Transverse colon (tissue), 4 donors: Measurements from ENCODE around the gene ASB16. TPM values are rescaled to one million over a fixed set of nuclear protein-coding genes. Genes with fewer than 3 reads are reported as not detected.

Source experiments
- DNase-seq: peaks from one replicate; pipeline ENCODE4 v3.0.0-alpha.2; 2019
- H3K27ac ChIP-seq, 4 donors: fragments of 200-600 bp; sonication (generic); 2 replicates each; pipeline ENCODE4 v1.5.1; 2016 to 2018; ENCODE audit warnings: inconsistent platforms in 4 of 4
- H3K27me3 ChIP-seq: fragments of 200-600 bp; sonication (generic); 2 replicates; pipeline ENCODE4 v1.5.1; 2017; ENCODE audit warnings: inconsistent platforms
- H3K36me3 ChIP-seq, 4 donors: fragments of 200-600 bp; sonication (generic); 2 replicates each; pipeline ENCODE4 v1.5.1; 2017 to 2019; ENCODE audit warnings: inconsistent platforms in 4 of 4
- H3K4me1 ChIP-seq, 4 donors: fragments of 200-600 bp; sonication (generic); 2 replicates each; pipeline ENCODE4 v1.5.1; 2017 to 2020; ENCODE audit warnings: inconsistent platforms in 4 of 4
- H3K4me3 ChIP-seq, 4 donors: fragments of 200-600 bp; sonication (generic); 1 replicate in 1 of 4; 2 replicates in 3 of 4; pipeline versions ENCODE4 v1.5.1 to v1.6.1; 2017 to 2019; ENCODE audit warnings: inconsistent platforms in 4 of 4
- H3K9me3 ChIP-seq, 2 donors: fragments of 200-600 bp; sonication (generic); 2 replicates each; pipeline ENCODE4 v1.5.1; 2017 to 2019; ENCODE audit warnings: inconsistent platforms in 2 of 2
- EP300 ChIP-seq: sonication (generic); formaldehyde crosslinking; IDR thresholded peaks from one replicate; pipeline ENCODE4 v1.6.1; 2017; ENCODE audit warnings: antibody characterized with exemption, low read depth
- POLR2A ChIP-seq: fragments of 450-650 bp; IDR thresholded peaks from one replicate; pipeline ENCODE4 v1.6.1; 2016; ENCODE audit warnings: antibody characterized with exemption, mild to moderate bottlenecking, moderate library complexity
- POLR2AphosphoS5 ChIP-seq, 3 donors: sonication (generic); formaldehyde crosslinking; IDR thresholded peaks; one replicate each; pipeline ENCODE4 v1.6.1; 2016; ENCODE audit warnings: antibody characterized with exemption in 3 of 3
- WGBS, 2 donors: methylation state at CpG; one replicate each; pipeline ENCODE4 v1.1.5; 2018; ENCODE audit warnings: low coverage in 1 of 2; 5-methylcytosine and 5-hydroxymethylcytosine counted together
- in situ Hi-C, 4 donors: fragments of 200-750 bp; cut with MboI; loops; one replicate each; pipeline versions ENCODE4 v1.15.0 to v1.15.1; 2017; ENCODE audit warnings: low sequenced_read_pairs in 3 of 4, low pct_ligation_motif_present in 1 of 4, low pct_unique_long_range_greater_than_20kb in 1 of 4
- intact Hi-C: fragments of 100-400 bp; cut with DNase I; formaldehyde crosslinking; loops from one replicate; pipeline ENCODE4 v1.15.1; 2023; ENCODE audit warnings: low total_unique reads
- total RNA-seq, 4 donors: library from RNA; depleted of rRNA; stranded (reverse); fragments of >200 nt; gene quantifications; one replicate each; pipeline ENCODE4 v1.1.0, GENCODE V29; 2016
- TF ChIP-seq, protein P1 (sequence below), 5 experiments: fragments of 200-600 bp in 3 of 5; fragments of 450-650 bp in 2 of 5; sonication (generic) in 3 of 5; IDR thresholded peaks; 1 replicate in 2 of 5; 2 replicates in 3 of 5; pipeline ENCODE4 v1.5.1; 2016 to 2017; ENCODE audit warnings: antibody characterized with exemption in 5 of 5, inconsistent platforms in 3 of 5, mild to moderate bottlenecking in 2 of 5, moderate library complexity in 1 of 5

The ASB16 gene
- total RNA-seq, 4 donors from 2014 or later, result 1.2 to 2.6 TPM; not detected in 2

DNA sequence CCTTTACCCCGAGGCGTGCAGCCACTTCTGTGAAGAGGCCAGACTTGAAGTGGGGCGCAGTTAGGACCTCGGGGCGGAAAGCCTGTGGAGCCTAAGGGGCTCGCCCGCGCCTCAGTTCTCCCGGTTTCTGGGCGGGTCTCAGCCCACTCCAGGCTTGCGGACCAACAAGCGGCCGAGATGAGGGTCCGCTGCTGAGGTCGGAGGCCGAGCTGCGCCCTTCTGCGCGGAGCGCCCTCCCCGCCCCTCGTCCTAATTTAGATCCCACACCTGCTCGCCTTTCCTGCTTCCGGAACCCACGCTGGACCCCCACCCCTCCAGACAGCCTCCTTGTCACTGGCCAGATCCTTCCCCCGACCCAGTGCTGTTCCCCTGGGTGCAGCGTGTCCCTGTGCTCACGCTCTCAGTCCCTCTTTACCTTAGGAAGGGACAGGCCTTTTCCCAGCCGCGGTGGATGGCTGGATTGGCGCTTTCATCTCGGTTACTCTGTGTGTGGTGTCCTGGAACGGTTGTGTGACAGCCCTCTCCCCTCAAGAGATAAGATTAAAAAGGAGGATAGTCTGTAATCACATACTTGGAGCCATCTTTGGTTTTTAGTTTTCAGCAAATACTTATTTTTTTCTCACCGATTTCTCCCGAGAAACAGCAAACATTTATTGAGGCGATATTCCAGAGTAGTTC is 30.1 kb downstream of the ASB16 start:
- intact Hi-C loops, result no loop called here
- peak overlapping the region; percentile 94 to 100 (median 98) for H3K27ac ChIP-seq
- H3K4me3 ChIP-seq, result peak overlapping the region; percentile 77 to 99 (median 88)
- in situ Hi-C loops, result loop anchor here in 1 of 4 donors (5.0 kb wide), 1 partner anchor 132 kb away; no protein-coding TSS in a partner anchor
- no peaks in the 10 kb centered on the region for H3K9me3 ChIP-seq
- WGBS, 2 donors, result 5 to 35% methylated on average over 4 to 28 of the region's 36 CpGs
- no peaks in the 10 kb centered on the region for H3K36me3 ChIP-seq
- TF ChIP-seq POLR2AphosphoS5 (IDR thresholded peaks at IDR 0.05) (no peak), POLR2A (peak; percentile 67)
- DNase-seq, result peak; percentile 44
- no peaks in the 10 kb centered on the region for H3K27me3 ChIP-seq
- H3K4me1 ChIP-seq, result peaks cover 10 to 42% (median 15%) of the 10 kb centered on the region in 4 donors

DNA sequence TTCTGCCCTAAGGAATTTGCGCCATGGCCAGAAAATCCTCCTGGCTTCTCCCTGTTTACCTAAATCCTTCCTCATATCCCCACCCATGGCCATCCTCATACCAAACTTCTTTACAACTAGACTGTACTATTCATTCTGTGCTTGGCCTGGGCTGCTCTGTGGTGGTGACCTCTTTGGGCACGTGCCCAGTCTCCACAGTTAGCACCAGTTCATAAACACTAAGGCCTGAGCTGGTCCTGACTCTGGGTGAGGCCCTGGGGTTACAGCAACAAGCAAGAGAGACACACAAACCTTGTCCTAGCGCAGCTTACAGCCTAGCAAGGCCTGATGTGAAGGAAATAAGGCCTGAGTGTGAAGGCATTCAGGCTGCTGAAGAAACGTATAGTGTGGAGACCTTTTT is 32.3 kb downstream of the ASB16 start:
- in situ Hi-C loops (loop anchor here in 1 of 4 donors (5.0 kb wide), 1 partner anchor 130 kb away; no protein-coding TSS in a partner anchor), intact Hi-C loops (no loop called here)
- Histone ChIP-seq H3K4me1 (peaks cover 6 to 32% (median 10%) of the 10 kb centered on the region in 4 donors), H3K9me3 (no peaks in the 10 kb centered on the region), H3K4me3 (no peak overlapping the region), H3K36me3 (peaks cover 0 to 11% (median 0%) of the 10 kb centered on the region in 4 donors), H3K27ac (no peak overlapping the region), H3K27me3 (no peaks in the 10 kb centered on the region)
- WGBS, 2 donors, result 86 to 94% methylated on average over 2 to 4 of the region's 4 CpGs
- no peak for DNase-seq
- TF ChIP-seq POLR2A (no peak), EP300 (no peak), POLR2AphosphoS5 (IDR thresholded peaks at IDR 0.05) (no peak)
- TF ChIP-seq, protein P1, sequence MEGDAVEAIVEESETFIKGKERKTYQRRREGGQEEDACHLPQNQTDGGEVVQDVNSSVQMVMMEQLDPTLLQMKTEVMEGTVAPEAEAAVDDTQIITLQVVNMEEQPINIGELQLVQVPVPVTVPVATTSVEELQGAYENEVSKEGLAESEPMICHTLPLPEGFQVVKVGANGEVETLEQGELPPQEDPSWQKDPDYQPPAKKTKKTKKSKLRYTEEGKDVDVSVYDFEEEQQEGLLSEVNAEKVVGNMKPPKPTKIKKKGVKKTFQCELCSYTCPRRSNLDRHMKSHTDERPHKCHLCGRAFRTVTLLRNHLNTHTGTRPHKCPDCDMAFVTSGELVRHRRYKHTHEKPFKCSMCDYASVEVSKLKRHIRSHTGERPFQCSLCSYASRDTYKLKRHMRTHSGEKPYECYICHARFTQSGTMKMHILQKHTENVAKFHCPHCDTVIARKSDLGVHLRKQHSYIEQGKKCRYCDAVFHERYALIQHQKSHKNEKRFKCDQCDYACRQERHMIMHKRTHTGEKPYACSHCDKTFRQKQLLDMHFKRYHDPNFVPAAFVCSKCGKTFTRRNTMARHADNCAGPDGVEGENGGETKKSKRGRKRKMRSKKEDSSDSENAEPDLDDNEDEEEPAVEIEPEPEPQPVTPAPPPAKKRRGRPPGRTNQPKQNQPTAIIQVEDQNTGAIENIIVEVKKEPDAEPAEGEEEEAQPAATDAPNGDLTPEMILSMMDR (IDR thresholded peaks at IDR 0.05), result no peak

DNA sequence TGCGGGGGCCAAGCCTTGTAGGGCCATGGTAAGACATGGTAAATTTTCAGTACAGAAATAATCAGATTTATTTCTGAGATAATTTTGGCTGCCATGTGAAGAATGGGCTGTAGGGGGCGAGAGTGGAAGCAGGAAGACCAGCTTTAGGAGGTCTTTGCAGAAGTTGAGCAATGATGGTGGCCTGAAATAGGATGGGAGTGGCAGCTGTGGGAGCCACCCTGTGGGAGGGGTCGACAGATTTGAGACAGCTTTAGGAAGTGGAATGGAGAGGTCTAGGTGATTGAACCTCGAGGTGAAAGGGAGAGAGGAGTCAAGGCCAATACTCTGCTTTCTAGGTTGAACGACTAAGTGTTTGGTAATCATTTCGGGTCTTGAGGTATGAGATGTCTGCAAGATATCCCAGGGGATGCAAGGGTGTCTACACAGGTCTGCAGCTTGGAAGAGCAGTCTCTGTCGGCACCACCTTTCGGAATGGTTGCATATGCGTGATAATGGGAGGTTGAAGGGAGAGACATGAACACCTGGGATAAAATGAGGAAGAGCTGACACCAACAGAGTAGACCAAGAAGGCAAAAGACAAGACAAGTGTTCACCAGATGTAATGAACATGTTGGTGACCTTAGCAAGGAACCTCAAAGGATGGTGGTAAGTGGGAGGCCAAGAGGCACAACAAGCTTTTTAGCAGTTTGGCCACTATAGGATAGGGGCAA is 33.4 kb downstream of the ASB16 start:
- Histone ChIP-seq H3K4me1 (peaks cover 0 to 26% (median 2%) of the 10 kb centered on the region in 4 donors), H3K9me3 (no peaks in the 10 kb centered on the region), H3K27me3 (no peaks in the 10 kb centered on the region), H3K4me3 (no peak overlapping the region), H3K27ac (no peak overlapping the region), H3K36me3 (peaks cover 0 to 19% (median 4%) of the 10 kb centered on the region in 4 donors)
- 57 to 64% methylated on average over 7 to 9 of the region's 9 CpGs for WGBS, 2 donors
- TF ChIP-seq POLR2AphosphoS5 (IDR thresholded peaks at IDR 0.05) (no peak), POLR2A (no peak), EP300 (no peak)
- TF ChIP-seq, protein P1 (IDR thresholded peaks at IDR 0.05), result peak; percentile 57 to 72 (median 65)
- DNase-seq, result peak; percentile 38
- in situ Hi-C loops (loop anchor here in 1 of 4 donors (5.0 kb wide), 1 partner anchor 128 kb away; no protein-coding TSS in a partner anchor), intact Hi-C loops (no loop called here)

DNA sequence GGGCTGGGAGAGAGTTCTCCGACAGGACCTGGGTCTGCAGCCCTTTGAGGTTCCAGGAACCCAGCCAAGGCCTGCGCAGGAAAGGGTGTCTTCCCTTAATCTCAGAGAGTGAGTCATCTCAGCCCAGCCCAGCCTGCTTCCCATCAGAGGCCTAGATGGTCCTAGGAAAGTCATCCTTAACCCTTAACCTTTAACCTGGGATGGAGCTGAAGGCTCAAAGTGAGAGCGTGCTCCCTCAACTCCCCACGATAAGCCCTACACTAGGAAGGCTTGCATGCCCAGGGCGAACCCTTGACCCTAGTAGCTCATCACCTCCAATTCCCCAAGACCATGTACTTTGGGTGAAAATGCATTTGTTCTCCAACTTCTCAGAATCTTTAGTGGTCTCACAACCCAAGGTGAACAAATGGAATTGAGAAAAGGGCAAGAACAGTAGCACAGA is 34.0 kb downstream of the ASB16 start:
- Histone ChIP-seq H3K27me3 (no peaks in the 10 kb centered on the region), H3K27ac (no peak overlapping the region), H3K4me3 (no peak overlapping the region), H3K9me3 (no peaks in the 10 kb centered on the region), H3K4me1 (peaks cover 0 to 26% (median 2%) of the 10 kb centered on the region in 4 donors), H3K36me3 (peaks cover 0 to 21% (median 7%) of the 10 kb centered on the region in 4 donors)
- in situ Hi-C loops, result loop anchor here in 1 of 4 donors (5.0 kb wide), 1 partner anchor 128 kb away; no protein-coding TSS in a partner anchor
- TF ChIP-seq, protein P1 (IDR thresholded peaks at IDR 0.05), result no peak
- TF ChIP-seq POLR2A, result no peak
- TF ChIP-seq EP300, result no peak
- TF ChIP-seq POLR2AphosphoS5 (IDR thresholded peaks at IDR 0.05), result no peak
- intact Hi-C loops, result no loop called here
- no peak for DNase-seq
- WGBS, 2 donors, result 60% methylated on average over 5 of the region's 5 CpGs; no CpG with 5 or more reads in 1 of the 2 donors
